Measurements from ENCODE around the gene MED22.
"Not testable (repeated sequence)": the region's sequence is repeated elsewhere in the genome, so short reads cannot be mapped to it uniquely, and the experiment has no call there.

The MED22 gene

GRCh38 chr9:133320421-133320881, 27.5 kb downstream of the MED22 start:
- WGBS, 2 donors (ENCODE audit: extremely low coverage in 2 of 2, insufficient read length in 2 of 2, insufficient replicate concordance in 1 of 2): no CpG with 5 or more reads among the region's 13 CpGs
- Histone ChIP-seq H2BK5ac (ENCODE audit: low read length) (no peak overlapping the region), H3K9me3 (replicated peaks in 1 of 2; ENCODE audit: control insufficient read depth in 2 of 2, insufficient read depth in 1 of 2, low read depth in 1 of 2, low read length in 2 of 2) (peaks cover 6 to 8% of the 10 kb centered on the region in 2 donors), H2AFZ (ENCODE audit: low read length) (no peak overlapping the region), H3K14ac (ENCODE audit: low read length) (no peak overlapping the region), H3K4me3 (ENCODE audit: low read length in 2 of 2) (no peak overlapping the region), H3K27me3 (ENCODE audit: control insufficient read depth in 3 of 3, insufficient read depth in 3 of 3, low read depth in 1 of 3, low read length in 3 of 3) (no peaks in the 10 kb centered on the region), H3K23ac (ENCODE audit: low read depth, low read length, poor library complexity) (no peak overlapping the region), H3K9ac (ENCODE audit: low read depth, low read length, poor library complexity) (no peak overlapping the region), H2AK5ac (ENCODE audit: low read depth, low read length) (no peak overlapping the region), H3K4me1 (ENCODE audit: control insufficient read depth in 2 of 2, insufficient read depth in 1 of 2, low read depth in 1 of 2, low read length in 2 of 2) (no peaks in the 10 kb centered on the region), H4K91ac (ENCODE audit: low read depth, low read length, poor library complexity) (no peak overlapping the region), H2BK120ac (ENCODE audit: low read depth, low read length) (no peak overlapping the region), H4K8ac (ENCODE audit: low read depth, low read length) (no peak overlapping the region), H2BK15ac (ENCODE audit: low read length) (no peak overlapping the region), H3K4me2 (ENCODE audit: insufficient read depth, low read length, poor library complexity, severe bottlenecking) (no peak overlapping the region), H3K27ac (replicated peaks; ENCODE audit: low read length) (no peak overlapping the region), H2BK12ac (ENCODE audit: low read length) (no peak overlapping the region), H3K36me3 (replicated peaks in 1 of 2; ENCODE audit: control insufficient read depth in 2 of 2, insufficient read depth in 2 of 2, low read length in 2 of 2) (no peaks in the 10 kb centered on the region), H3K4ac (ENCODE audit: low read length) (no peak overlapping the region), H3K18ac (ENCODE audit: low read length) (no peak overlapping the region), H3K79me1 (ENCODE audit: low read depth, low read length) (no peaks in the 10 kb centered on the region)
- no peak for DNase-seq (ENCODE audit: low spot score)

- H3K4me3 ChIP-seq (ENCODE audit: low read length in 2 of 2); H2AK5ac ChIP-seq (ENCODE audit: low read depth, low read length); H3K27me3 ChIP-seq (ENCODE audit: control insufficient read depth in 3 of 3, insufficient read depth in 3 of 3, low read depth in 1 of 3, low read length in 3 of 3); H3K36me3 ChIP-seq (replicated peaks in 1 of 2; ENCODE audit: control insufficient read depth in 2 of 2, insufficient read depth in 2 of 2, low read length in 2 of 2); H3K9me3 ChIP-seq (replicated peaks in 1 of 2; ENCODE audit: control insufficient read depth in 2 of 2, insufficient read depth in 1 of 2, low read depth in 1 of 2, low read length in 2 of 2); H3K27ac ChIP-seq (replicated peaks; ENCODE audit: low read length); H3K18ac ChIP-seq (ENCODE audit: low read length); H3K23ac ChIP-seq (ENCODE audit: low read depth, low read length, poor library complexity); H3K9ac ChIP-seq (ENCODE audit: low read depth, low read length, poor library complexity); H2BK5ac ChIP-seq (ENCODE audit: low read length); H3K4me2 ChIP-seq (ENCODE audit: insufficient read depth, low read length, poor library complexity, severe bottlenecking); H3K14ac ChIP-seq (ENCODE audit: low read length); H2BK120ac ChIP-seq (ENCODE audit: low read depth, low read length); H2BK15ac ChIP-seq (ENCODE audit: low read length); H3K4me1 ChIP-seq (ENCODE audit: control insufficient read depth in 2 of 2, insufficient read depth in 1 of 2, low read depth in 1 of 2, low read length in 2 of 2); H2BK12ac ChIP-seq (ENCODE audit: low read length); H4K91ac ChIP-seq (ENCODE audit: low read depth, low read length, poor library complexity); H3K4ac ChIP-seq (ENCODE audit: low read length); DNase-seq (ENCODE audit: low spot score); H2AFZ ChIP-seq (ENCODE audit: low read length); H4K8ac ChIP-seq (ENCODE audit: low read depth, low read length); H3K79me1 ChIP-seq (ENCODE audit: low read depth, low read length): not testable (repeated sequence)
- no CpG with 5 or more reads among the region's 13 CpGs for WGBS, 2 donors (ENCODE audit: extremely low coverage in 2 of 2, insufficient read length in 2 of 2, insufficient replicate concordance in 1 of 2)
Measured at GRCh38 chr9:133317551-133317950, 30.4 kb downstream of the MED22 start.

GRCh38 chr9:133315997-133316396, 31.9 kb downstream of the MED22 start:
- no peak overlapping the region for H3K23ac ChIP-seq (ENCODE audit: low read depth, low read length, poor library complexity)
- H3K36me3 ChIP-seq (replicated peaks in 1 of 2; ENCODE audit: control insufficient read depth in 2 of 2, insufficient read depth in 2 of 2, low read length in 2 of 2): no peaks in the 10 kb centered on the region
- H3K79me1 ChIP-seq (ENCODE audit: low read depth, low read length): no peaks in the 10 kb centered on the region
- no peaks in the 10 kb centered on the region for H3K9me3 ChIP-seq (replicated peaks in 1 of 2; ENCODE audit: control insufficient read depth in 2 of 2, insufficient read depth in 1 of 2, low read depth in 1 of 2, low read length in 2 of 2)
- no peak for DNase-seq (ENCODE audit: low spot score)
- H4K8ac ChIP-seq (ENCODE audit: low read depth, low read length): no peak overlapping the region
- no peak overlapping the region for H3K4ac ChIP-seq (ENCODE audit: low read length)
- no peaks in the 10 kb centered on the region for H3K4me1 ChIP-seq (ENCODE audit: control insufficient read depth in 2 of 2, insufficient read depth in 1 of 2, low read depth in 1 of 2, low read length in 2 of 2)
- H3K9ac ChIP-seq (ENCODE audit: low read depth, low read length, poor library complexity): no peak overlapping the region
- H3K27ac ChIP-seq (replicated peaks; ENCODE audit: low read length): no peak overlapping the region
- no peak overlapping the region for H3K18ac ChIP-seq (ENCODE audit: low read length)
- no peak overlapping the region for H4K91ac ChIP-seq (ENCODE audit: low read depth, low read length, poor library complexity)
- H3K14ac ChIP-seq (ENCODE audit: low read length): no peak overlapping the region
- H3K27me3 ChIP-seq (ENCODE audit: control insufficient read depth in 3 of 3, insufficient read depth in 3 of 3, low read depth in 1 of 3, low read length in 3 of 3): no peaks in the 10 kb centered on the region
- no CpG with 5 or more reads among the region's 2 CpGs for WGBS, 2 donors (ENCODE audit: extremely low coverage in 2 of 2, insufficient read length in 2 of 2, insufficient replicate concordance in 1 of 2)
- H2BK15ac ChIP-seq (ENCODE audit: low read length): no peak overlapping the region
- H2BK12ac ChIP-seq (ENCODE audit: low read length): no peak overlapping the region
- no peak overlapping the region for H3K4me2 ChIP-seq (ENCODE audit: insufficient read depth, low read length, poor library complexity, severe bottlenecking)
- no peak overlapping the region for H2BK120ac ChIP-seq (ENCODE audit: low read depth, low read length)
- no peak overlapping the region for H2AK5ac ChIP-seq (ENCODE audit: low read depth, low read length)
- H2AFZ ChIP-seq (ENCODE audit: low read length): no peak overlapping the region
- no peak overlapping the region for H3K4me3 ChIP-seq (ENCODE audit: low read length in 2 of 2)
- no peak overlapping the region for H2BK5ac ChIP-seq (ENCODE audit: low read length)

- Histone ChIP-seq H3K4me3 (ENCODE audit: low read length in 2 of 2) (no peak overlapping the region), H2BK5ac (ENCODE audit: low read length) (no peak overlapping the region), H4K91ac (ENCODE audit: low read depth, low read length, poor library complexity) (no peak overlapping the region), H3K4me2 (ENCODE audit: insufficient read depth, low read length, poor library complexity, severe bottlenecking) (no peak overlapping the region), H3K23ac (ENCODE audit: low read depth, low read length, poor library complexity) (no peak overlapping the region), H3K9me3 (replicated peaks in 1 of 2; ENCODE audit: control insufficient read depth in 2 of 2, insufficient read depth in 1 of 2, low read depth in 1 of 2, low read length in 2 of 2) (peaks cover 2 to 3% of the 10 kb centered on the region in 2 donors), H3K18ac (ENCODE audit: low read length) (no peak overlapping the region), H3K4ac (ENCODE audit: low read length) (no peak overlapping the region), H4K8ac (ENCODE audit: low read depth, low read length) (no peak overlapping the region), H2BK15ac (ENCODE audit: low read length) (no peak overlapping the region), H2AFZ (ENCODE audit: low read length) (no peak overlapping the region), H2AK5ac (ENCODE audit: low read depth, low read length) (no peak overlapping the region), H2BK12ac (ENCODE audit: low read length) (no peak overlapping the region), H3K27ac (replicated peaks; ENCODE audit: low read length) (no peak overlapping the region), H3K9ac (ENCODE audit: low read depth, low read length, poor library complexity) (no peak overlapping the region), H3K14ac (ENCODE audit: low read length) (no peak overlapping the region), H3K36me3 (replicated peaks in 1 of 2; ENCODE audit: control insufficient read depth in 2 of 2, insufficient read depth in 2 of 2, low read length in 2 of 2) (no peaks in the 10 kb centered on the region), H3K79me1 (ENCODE audit: low read depth, low read length) (no peaks in the 10 kb centered on the region), H3K4me1 (ENCODE audit: control insufficient read depth in 2 of 2, insufficient read depth in 1 of 2, low read depth in 1 of 2, low read length in 2 of 2) (no peaks in the 10 kb centered on the region), H3K27me3 (ENCODE audit: control insufficient read depth in 3 of 3, insufficient read depth in 3 of 3, low read depth in 1 of 3, low read length in 3 of 3) (peaks cover 0 to 7% (median 0%) of the 10 kb centered on the region in 3 experiments), H2BK120ac (ENCODE audit: low read depth, low read length) (no peak overlapping the region)
- WGBS, 2 donors (ENCODE audit: extremely low coverage in 2 of 2, insufficient read length in 2 of 2, insufficient replicate concordance in 1 of 2): no CpG with 5 or more reads among the region's 6 CpGs
- DNase-seq (ENCODE audit: low spot score): no peak
Measured at GRCh38 chr9:133309608-133310007, 38.3 kb downstream of the MED22 start.
